SK-N-MC (cell line): Measurements from ENCODE around the gene LCE2D.
"Not testable (repeated sequence)": the region's sequence is repeated elsewhere in the genome, so short reads cannot be mapped to it uniquely, and the experiment has no call there.

ENCODE experiments used
- DNase-seq: peaks from one replicate; pipeline ENCODE4 v3.0.0-alpha.2; 2011; ENCODE audit warnings: low read depth, low spot score
- H3K27ac ChIP-seq: fragments of 200-600 bp; sonication (generic); 2 replicates; pipeline ENCODE4 v1.5.1; 2016; ENCODE audit warnings: mixed run types
- H3K36me3 ChIP-seq: fragments of 200-600 bp; sonication (generic); 2 replicates; pipeline ENCODE4 v1.6.1; 2017; ENCODE audit warnings: antibody characterized with exemption, low read length, mixed read lengths; ENCODE audit not compliant: insufficient read depth
- H3K4me3 ChIP-seq: fragments of 200-600 bp; sonication (generic); 2 replicates; pipeline ENCODE4 v1.5.1; 2016
- H3K9ac ChIP-seq: fragments of 200-600 bp; sonication (generic); 2 replicates; pipeline ENCODE4 v1.8.0; 2017; ENCODE audit warnings: mixed run types, mixed read lengths; ENCODE audit not compliant: insufficient read length
- H3K9me3 ChIP-seq: fragments of 200-600 bp; sonication (generic); 2 replicates; pipeline ENCODE4 v1.6.1; 2017; ENCODE audit warnings: low read depth, mild to moderate bottlenecking, antibody characterized with exemption, low read length, moderate library complexity, mixed read lengths
- EZH2 ChIP-seq: fragments of 200-600 bp; sonication (generic); IDR thresholded peaks from one replicate; pipeline ENCODE4 v1.6.1; 2017; ENCODE audit warnings: antibody characterized with exemption
- FOXP2 ChIP-seq: optimal IDR thresholded peaks from 2 replicates; pipeline ENCODE3; 2011; ENCODE audit warnings: mild to moderate bottlenecking, moderate library complexity; ENCODE audit not compliant: insufficient read depth; ENCODE audit errors: extremely low read length, control extremely low read depth
- POLR2AphosphoS5 ChIP-seq: IDR thresholded peaks from 2 replicates; pipeline ENCODE4 v1.6.1; 2012; ENCODE audit warnings: mild to moderate bottlenecking, low read depth, low read length, borderline replicate concordance

The LCE2D gene

DNA sequence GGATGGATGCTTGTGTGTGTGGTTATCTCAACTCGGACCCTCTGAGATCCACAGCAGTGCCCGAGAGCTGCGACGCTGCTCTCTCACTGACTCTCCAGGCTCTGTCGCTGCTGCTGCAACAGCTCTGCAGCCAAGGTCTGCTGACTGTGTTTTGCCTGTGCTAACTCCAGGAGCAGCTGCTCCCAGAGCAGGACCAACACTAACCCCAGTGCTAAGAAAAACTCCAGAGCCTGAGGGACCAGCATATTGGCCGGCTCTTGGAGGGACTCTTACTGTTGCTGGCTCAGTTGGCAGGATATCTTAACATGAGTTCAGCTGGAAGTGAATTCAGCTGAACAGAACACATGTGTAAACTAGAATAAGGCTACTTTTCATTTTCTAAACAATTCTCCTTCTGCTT lies 16.3 kb downstream of the LCE2D start:
- Histone ChIP-seq H3K36me3 (no peaks in the 10 kb centered on the region), H3K9ac (no peak overlapping the region), H3K4me3 (no peak overlapping the region), H3K27ac (no peak overlapping the region), H3K9me3 (no peaks in the 10 kb centered on the region)
- no peak for DNase-seq
- no peak for TF ChIP-seq EZH2
- TF ChIP-seq POLR2AphosphoS5 = no peak

DNA sequence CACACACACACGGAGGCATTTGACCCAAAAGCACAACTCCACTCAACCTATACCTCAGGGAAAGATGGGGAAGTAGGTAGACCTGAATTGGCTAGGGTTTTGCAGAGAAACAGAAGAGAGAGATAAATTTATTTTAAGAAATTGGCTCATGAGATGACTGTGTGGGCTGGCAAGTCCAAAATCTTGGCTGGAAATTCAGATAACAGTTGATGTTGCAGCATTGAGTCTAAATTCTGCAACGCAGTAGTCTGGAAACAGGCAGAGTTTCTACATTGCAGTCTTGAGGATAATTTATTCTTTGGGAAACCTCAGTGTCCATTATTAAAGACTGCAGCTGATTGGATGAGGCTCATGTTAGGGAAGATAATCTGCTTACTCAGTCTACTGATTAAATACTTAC lies 18.4 kb downstream of the LCE2D start:
- Histone ChIP-seq H3K4me3 (no peak overlapping the region), H3K9me3 (no peaks in the 10 kb centered on the region), H3K9ac (no peak overlapping the region), H3K36me3 (no peaks in the 10 kb centered on the region), H3K27ac (no peak overlapping the region)
- TF ChIP-seq POLR2AphosphoS5 = no peak
- no peak for TF ChIP-seq FOXP2
- no peak for TF ChIP-seq EZH2
- no peak for DNase-seq

DNA sequence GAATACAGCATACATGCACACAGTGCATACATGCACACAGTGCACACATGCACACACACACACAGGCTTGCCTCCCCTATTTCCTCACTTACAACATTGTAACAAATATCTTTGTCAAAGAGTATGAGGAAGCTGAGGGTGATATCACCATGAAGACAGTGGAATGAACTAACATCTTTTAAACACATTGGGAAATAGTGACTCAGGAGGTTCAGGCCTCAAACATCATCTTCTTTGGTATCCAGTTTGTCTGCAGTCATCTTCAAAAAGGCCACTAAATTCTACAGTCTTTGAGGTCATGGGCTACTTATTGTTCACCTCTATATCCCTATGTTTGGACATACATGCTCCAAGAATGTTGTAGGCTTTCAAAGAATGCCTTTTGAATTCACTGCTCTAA lies 20.7 kb downstream of the LCE2D start:
- H3K9ac ChIP-seq = no peak overlapping the region
- no peak for DNase-seq
- H3K27ac ChIP-seq = no peak overlapping the region
- no peak overlapping the region for H3K4me3 ChIP-seq
- no peaks in the 10 kb centered on the region for H3K9me3 ChIP-seq
- H3K36me3 ChIP-seq = no peaks in the 10 kb centered on the region
- TF ChIP-seq EZH2 = no peak
- no peak for TF ChIP-seq POLR2AphosphoS5
- no peak for TF ChIP-seq FOXP2

GRCh38 chr1:152685823-152686222 lies 22.6 kb downstream of the LCE2D start, which contains the start of gene LCE2B:
LCE2B (plus strand) TSS chr1:152686123; CDS start chr1:152686844, 721 bp downstream.
- not testable (repeated sequence) for DNase-seq, H3K27ac ChIP-seq, H3K36me3 ChIP-seq, H3K4me3 ChIP-seq, H3K9me3 ChIP-seq, H3K9ac ChIP-seq

- TF ChIP-seq FOXP2 = no peak
- TF ChIP-seq POLR2AphosphoS5 = no peak
- TF ChIP-seq EZH2 = no peak
- no peak within 1 kb of the TSS for H3K9ac ChIP-seq
- H3K9me3 ChIP-seq = no peaks in the 10 kb centered on the region
- H3K4me3 ChIP-seq = no peak within 1 kb of the TSS
- no peak within 1 kb of the TSS for H3K27ac ChIP-seq
- H3K36me3 ChIP-seq = no peaks in the 10 kb centered on the region
- no peak for DNase-seq
These were observed 34.8 kb downstream of the LCE2D start, which contains the start of gene LCE2A for GRCh38 chr1:152697701-152698600. LCE2A (plus strand) TSS chr1:152698345; CDS start chr1:152698902, 557 bp downstream.

- Histone ChIP-seq H3K27ac (no peak overlapping the region), H3K36me3 (no peaks in the 10 kb centered on the region), H3K9me3 (no peaks in the 10 kb centered on the region), H3K4me3 (no peak overlapping the region), H3K9ac (no peak overlapping the region)
- TF ChIP-seq POLR2AphosphoS5 (no peak), EZH2 (no peak), FOXP2 (no peak)
- DNase-seq = no peak
These were observed 36.6 kb downstream of the LCE2D start for GRCh38 chr1:152699746-152700145.

DNA sequence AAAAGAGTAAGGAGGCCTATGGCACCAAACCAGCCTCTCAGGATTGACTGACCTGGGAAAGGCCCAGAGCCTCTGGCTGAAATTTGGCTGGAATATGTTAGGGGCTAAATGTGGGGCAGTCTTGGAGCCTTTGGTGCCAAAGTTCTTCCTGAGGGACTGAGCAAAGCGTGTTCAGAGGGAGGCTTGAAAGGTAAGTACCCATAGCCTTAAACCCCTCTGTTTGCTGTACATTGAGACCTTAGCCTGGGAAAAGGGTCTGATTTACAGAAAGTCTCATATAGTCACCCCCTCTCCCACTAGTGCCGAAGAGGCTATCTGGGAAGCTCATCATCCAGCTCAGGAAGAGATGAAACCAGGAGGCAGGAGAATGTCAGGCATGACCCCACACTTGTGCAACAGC lies 44.7 kb downstream of the LCE2D start, which contains the start of gene LCE4A:
Gene LCE4A, plus strand, starts transcription at position 301 of the 400 bp plus-strand sequence. CDS start 916 bp downstream, outside the sequence.
- H3K27ac ChIP-seq = no peak within 1 kb of the TSS
- no peak for TF ChIP-seq FOXP2
- no peak for TF ChIP-seq POLR2AphosphoS5
- TF ChIP-seq EZH2 = no peak
- no peak within 1 kb of the TSS for H3K4me3 ChIP-seq
- H3K9ac ChIP-seq = no peak within 1 kb of the TSS
- DNase-seq = no peak
- no peaks in the 10 kb centered on the region for H3K36me3 ChIP-seq
- H3K9me3 ChIP-seq = no peaks in the 10 kb centered on the region
